Stimulated activated CD8-positive, alpha-beta memory T cell treated with anti-CD3 and anti-CD28 coated beads, Interleukin-12 subunit alpha, Interleukin-12 subunit beta, amount 100 ng/mL, for 4 hours (primary cell): ENCODE data around the gene ABHD11.
"Not testable (repeated sequence)": the region's sequence is repeated elsewhere in the genome, so short reads cannot be mapped to it uniquely, and the experiment has no call there.

ENCODE experiments used
- DNase-seq: peaks from one replicate; pipeline ENCODE4 v3.0.0-alpha.2; 2020; ENCODE audit warnings: low read depth

The ABHD11 gene

GRCh38 chr7:73718905-73719805 is 19.4 kb downstream of the ABHD11 start, which contains the start of gene STX1A:
STX1A (minus strand) TSS chr7:73719669; CDS start chr7:73719631, 38 bp downstream.
- peak; percentile 60 for DNase-seq

GRCh38 chr7:73718438-73718881 is 20.1 kb downstream of the ABHD11 start:
- no peak for DNase-seq

GRCh38 chr7:73717991-73718405 is 20.6 kb downstream of the ABHD11 start:
- DNase-seq = peak; percentile 69

- no peak for DNase-seq
Measured at GRCh38 chr7:73717025-73717807, 21.4 kb downstream of the ABHD11 start.

- DNase-seq = no peak
Measured at GRCh38 chr7:73716318-73716890, 22.2 kb downstream of the ABHD11 start.

- DNase-seq = no peak
Measured at GRCh38 chr7:73715648-73716317, 22.8 kb downstream of the ABHD11 start.

- DNase-seq = not testable (repeated sequence)
Measured at GRCh38 chr7:73713319-73713718, 25.3 kb downstream of the ABHD11 start.

- DNase-seq = no peak
Measured at GRCh38 chr7:73712773-73713172, 25.8 kb downstream of the ABHD11 start.

GRCh38 chr7:73708961-73709549 is 29.5 kb downstream of the ABHD11 start:
- DNase-seq = no peak

GRCh38 chr7:73707045-73707631 is 31.5 kb downstream of the ABHD11 start:
- no peak for DNase-seq

GRCh38 chr7:73706126-73707044 is 32.2 kb downstream of the ABHD11 start:
- no peak for DNase-seq

- no peak for DNase-seq
Measured at GRCh38 chr7:73705551-73705920, 33.1 kb downstream of the ABHD11 start.

GRCh38 chr7:73704640-73705550 is 33.7 kb downstream of the ABHD11 start:
- DNase-seq = no peak

GRCh38 chr7:73703757-73704639 is 34.6 kb downstream of the ABHD11 start:
- no peak for DNase-seq

- DNase-seq = no peak
Measured at GRCh38 chr7:73703225-73703624, 35.4 kb downstream of the ABHD11 start.

- DNase-seq = no peak
Measured at GRCh38 chr7:73702665-73703064, 35.9 kb downstream of the ABHD11 start.

- no peak for DNase-seq
Measured at GRCh38 chr7:73702226-73702625, 36.4 kb downstream of the ABHD11 start.
